GM19455 (cell line): ENCODE data around the gene VSNL1.

Experiments used
- ATAC-seq: cut with Tn5 transposase; IDR thresholded peaks from one replicate; pipeline ENCODE4 v1.9.1; 2021; ENCODE audit not compliant: unreplicated experiment

The VSNL1 gene

GRCh38 chr2:17689010-17689409 lies 148.5 kb downstream of the VSNL1 start:
- ATAC-seq: no peak

- no peak for ATAC-seq
These were observed 150.3 kb downstream of the VSNL1 start for GRCh38 chr2:17690776-17691175.
